Vagina (tissue), 2 donors: ENCODE measurements around the gene MSI2. TPM values are rescaled to one million over a fixed set of nuclear protein-coding genes. Genes with fewer than 3 reads are reported as not detected.

ENCODE experiments used
- DNase-seq, 2 donors: peaks; one replicate each; pipeline ENCODE4 v3.0.0-alpha.2; 2017; ENCODE audit errors: extremely low spot score in 2 of 2
- H3K27ac ChIP-seq: fragments of 200-600 bp; sonication (generic); one replicate; pipeline ENCODE4 v1.5.1; 2019
- H3K27me3 ChIP-seq: fragments of 200-600 bp; sonication (generic); one replicate; pipeline ENCODE4 v1.5.1; 2019
- H3K36me3 ChIP-seq, 2 donors: fragments of 200-600 bp; sonication (generic); one replicate each; pipeline ENCODE4 v1.5.1; 2017 to 2019
- H3K4me1 ChIP-seq: fragments of 200-600 bp; sonication (generic); one replicate; pipeline ENCODE4 v1.5.1; 2019
- H3K4me3 ChIP-seq, 2 donors: fragments of 200-600 bp; sonication (generic); 1 replicate in 1 of 2; 2 replicates in 1 of 2; pipeline ENCODE4 v1.5.1; 2016 to 2019
- H3K9me3 ChIP-seq: fragments of 200-600 bp; sonication (generic); one replicate; pipeline ENCODE4 v1.5.1; 2019
- POLR2A ChIP-seq, 2 donors: fragments of 450-650 bp; IDR thresholded peaks; one replicate each; pipeline ENCODE4 v1.6.1; 2017; ENCODE audit warnings: antibody characterized with exemption in 2 of 2, mild to moderate bottlenecking in 2 of 2, moderate library complexity in 2 of 2
- POLR2AphosphoS5 ChIP-seq, 2 donors: sonication (generic); formaldehyde crosslinking; IDR thresholded peaks; one replicate each; pipeline ENCODE4 v1.9.0; 2017; ENCODE audit warnings: antibody characterized with exemption in 2 of 2, mild to moderate bottlenecking in 2 of 2, low read depth in 1 of 2; ENCODE audit not compliant: insufficient read depth in 1 of 2
- intact Hi-C: fragments of 100-400 bp; cut with DNase I; formaldehyde crosslinking; loops from one replicate; pipeline ENCODE4 v1.15.1; 2023
- total RNA-seq: library from RNA; depleted of rRNA; stranded (reverse); fragments of >200 nt; gene quantifications from one replicate; pipeline ENCODE4 v1.2.3, GENCODE V29; 2016
- TF ChIP-seq, protein P1 (sequence below), 3 experiments: fragments of 450-650 bp in 2 of 3; fragments of 200-600 bp in 1 of 3; sonication (generic) in 1 of 3; IDR thresholded peaks; one replicate each; pipeline ENCODE4 v1.5.1; 2017 to 2019; ENCODE audit warnings: antibody characterized with exemption in 3 of 3, mild to moderate bottlenecking in 2 of 3, moderate library complexity in 2 of 3

MSI2 gene
- total RNA-seq, 1 donor from 2014 or later: 27.3 TPM

DNA sequence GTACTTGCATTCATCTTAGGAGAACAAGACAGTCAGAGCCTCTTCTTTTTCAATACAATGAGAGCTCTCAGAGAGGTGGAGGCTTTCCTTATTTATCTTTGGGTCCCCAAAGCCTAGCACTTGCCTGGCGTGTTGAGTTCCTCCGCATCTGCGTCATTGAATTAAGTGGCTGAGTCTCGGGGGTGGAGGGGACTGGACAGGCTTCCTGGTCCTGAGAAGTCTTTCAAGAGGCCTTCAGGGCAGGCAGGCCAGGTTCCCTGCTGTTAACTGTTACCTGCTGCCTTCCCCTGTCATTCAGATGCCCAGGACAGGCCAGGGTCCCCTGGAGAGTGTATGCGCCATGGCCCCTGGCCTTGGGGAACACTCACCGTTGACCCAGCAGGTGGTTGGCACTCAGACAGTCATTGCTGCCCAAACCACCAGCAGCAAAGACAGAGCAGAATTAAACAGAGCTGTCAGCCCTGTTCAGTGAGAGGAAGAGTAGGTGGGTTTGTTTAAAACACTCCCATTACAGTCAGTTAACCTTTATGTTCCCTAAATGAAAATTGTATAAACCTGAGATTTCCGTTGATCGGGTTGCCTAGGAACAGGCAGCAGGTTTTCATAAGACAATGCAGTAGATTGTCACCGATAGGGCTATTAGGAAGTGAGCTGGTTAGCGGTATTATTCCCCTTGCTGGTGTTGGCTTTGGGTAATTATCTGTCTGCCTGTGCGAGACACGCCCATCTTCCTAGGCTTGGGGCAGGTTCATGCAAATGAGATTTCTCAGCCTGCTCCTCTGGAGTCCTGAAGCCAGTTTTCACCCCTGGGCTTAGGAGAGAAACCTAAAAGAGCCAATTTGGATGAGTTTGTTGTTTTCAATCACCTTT lies 356.1 kb downstream of the MSI2 start:
- H3K36me3 ChIP-seq: no peaks in the 10 kb centered on the region
- no peak overlapping the region for H3K4me3 ChIP-seq
- TF ChIP-seq, protein P1, sequence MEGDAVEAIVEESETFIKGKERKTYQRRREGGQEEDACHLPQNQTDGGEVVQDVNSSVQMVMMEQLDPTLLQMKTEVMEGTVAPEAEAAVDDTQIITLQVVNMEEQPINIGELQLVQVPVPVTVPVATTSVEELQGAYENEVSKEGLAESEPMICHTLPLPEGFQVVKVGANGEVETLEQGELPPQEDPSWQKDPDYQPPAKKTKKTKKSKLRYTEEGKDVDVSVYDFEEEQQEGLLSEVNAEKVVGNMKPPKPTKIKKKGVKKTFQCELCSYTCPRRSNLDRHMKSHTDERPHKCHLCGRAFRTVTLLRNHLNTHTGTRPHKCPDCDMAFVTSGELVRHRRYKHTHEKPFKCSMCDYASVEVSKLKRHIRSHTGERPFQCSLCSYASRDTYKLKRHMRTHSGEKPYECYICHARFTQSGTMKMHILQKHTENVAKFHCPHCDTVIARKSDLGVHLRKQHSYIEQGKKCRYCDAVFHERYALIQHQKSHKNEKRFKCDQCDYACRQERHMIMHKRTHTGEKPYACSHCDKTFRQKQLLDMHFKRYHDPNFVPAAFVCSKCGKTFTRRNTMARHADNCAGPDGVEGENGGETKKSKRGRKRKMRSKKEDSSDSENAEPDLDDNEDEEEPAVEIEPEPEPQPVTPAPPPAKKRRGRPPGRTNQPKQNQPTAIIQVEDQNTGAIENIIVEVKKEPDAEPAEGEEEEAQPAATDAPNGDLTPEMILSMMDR (IDR thresholded peaks at IDR 0.05): no peak
- TF ChIP-seq POLR2A (IDR thresholded peaks at IDR 0.05): no peak
- no peak for TF ChIP-seq POLR2AphosphoS5 (IDR thresholded peaks at IDR 0.05; ENCODE audit: insufficient read depth in 1 of 2, low read depth in 1 of 2)
- intact Hi-C loops: no loop called here
- H3K9me3 ChIP-seq: no peaks in the 10 kb centered on the region
- no peaks in the 10 kb centered on the region for H3K4me1 ChIP-seq
- no peak for DNase-seq
- no peaks in the 10 kb centered on the region for H3K27me3 ChIP-seq
- no peak overlapping the region for H3K27ac ChIP-seq

DNA sequence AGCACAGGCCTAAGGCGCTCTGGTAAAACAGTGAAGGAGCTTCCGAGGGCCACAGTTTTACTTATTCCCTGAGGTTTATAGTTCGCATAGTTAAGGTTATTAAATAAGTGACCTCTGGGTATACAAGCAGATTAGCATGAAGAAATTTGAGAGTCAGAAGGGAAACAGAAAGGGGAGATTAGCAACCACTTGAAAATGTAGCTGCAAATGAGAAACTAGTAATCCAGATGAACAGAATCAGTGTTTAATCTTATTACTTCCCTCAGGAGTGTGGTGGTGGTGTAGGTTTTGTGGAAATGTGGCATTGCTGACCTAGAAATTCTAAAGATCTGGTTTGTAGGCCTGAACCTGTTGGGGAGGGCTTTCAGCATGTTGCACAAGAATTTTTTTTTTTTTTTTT lies 358.4 kb downstream of the MSI2 start:
- H3K4me3 ChIP-seq: no peak overlapping the region
- no peaks in the 10 kb centered on the region for H3K27me3 ChIP-seq
- no peaks in the 10 kb centered on the region for H3K4me1 ChIP-seq
- no peak for DNase-seq
- TF ChIP-seq, protein P1 (IDR thresholded peaks at IDR 0.05): no peak
- TF ChIP-seq POLR2A (IDR thresholded peaks at IDR 0.05) (no peak), POLR2AphosphoS5 (IDR thresholded peaks at IDR 0.05; ENCODE audit: insufficient read depth in 1 of 2, low read depth in 1 of 2) (no peak)
- H3K27ac ChIP-seq: no peak overlapping the region
- no peaks in the 10 kb centered on the region for H3K9me3 ChIP-seq
- H3K36me3 ChIP-seq: no peaks in the 10 kb centered on the region
- intact Hi-C loops: no loop called here

DNA sequence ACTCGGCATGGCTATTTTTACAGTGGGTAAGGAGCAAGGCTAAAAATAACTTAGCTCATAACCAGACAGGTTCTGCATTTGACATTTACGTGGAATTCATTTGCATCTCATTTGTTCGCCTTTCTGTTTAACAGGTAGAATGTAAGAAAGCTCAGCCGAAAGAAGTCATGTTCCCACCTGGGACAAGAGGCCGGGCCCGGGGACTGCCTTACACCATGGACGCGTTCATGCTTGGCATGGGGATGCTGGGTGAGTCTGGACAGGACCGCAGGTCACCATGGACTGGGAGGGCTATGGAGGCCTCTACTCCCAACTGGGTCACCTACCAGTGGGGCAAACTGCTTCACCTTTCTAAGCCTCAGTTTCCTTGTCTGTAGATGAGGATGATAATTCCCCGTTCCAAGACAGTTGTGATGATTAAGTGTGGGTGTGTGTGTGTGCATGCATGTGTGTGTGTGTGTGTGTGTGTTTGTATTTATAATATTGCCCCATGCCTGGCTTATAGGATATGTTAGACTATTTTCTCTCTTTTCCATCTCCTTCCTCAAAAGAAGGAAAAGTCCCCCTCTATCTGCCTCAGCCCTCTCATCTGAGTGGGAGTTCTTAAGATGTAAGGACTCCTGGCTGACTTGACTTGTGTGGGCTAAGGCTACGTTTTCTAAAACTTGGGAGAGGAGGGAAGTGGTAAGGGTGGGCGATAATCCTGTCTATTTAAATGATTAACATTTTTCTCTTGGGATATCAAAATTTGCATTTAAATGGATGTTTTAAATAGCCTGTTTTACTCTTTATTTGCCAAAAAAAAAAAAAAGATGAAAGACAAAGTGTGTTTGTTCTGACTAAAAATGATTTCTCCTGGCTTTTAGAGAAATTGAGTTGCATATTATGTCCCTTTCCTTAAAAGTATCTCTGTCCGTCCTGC lies 359.8 kb downstream of the MSI2 start:
- Histone ChIP-seq H3K27me3 (no peaks in the 10 kb centered on the region), H3K36me3 (no peaks in the 10 kb centered on the region), H3K4me1 (no peaks in the 10 kb centered on the region), H3K9me3 (no peaks in the 10 kb centered on the region), H3K4me3 (no peak overlapping the region), H3K27ac (no peak overlapping the region)
- DNase-seq: no peak
- TF ChIP-seq, protein P1 (IDR thresholded peaks at IDR 0.05): no peak
- intact Hi-C loops: no loop called here

DNA sequence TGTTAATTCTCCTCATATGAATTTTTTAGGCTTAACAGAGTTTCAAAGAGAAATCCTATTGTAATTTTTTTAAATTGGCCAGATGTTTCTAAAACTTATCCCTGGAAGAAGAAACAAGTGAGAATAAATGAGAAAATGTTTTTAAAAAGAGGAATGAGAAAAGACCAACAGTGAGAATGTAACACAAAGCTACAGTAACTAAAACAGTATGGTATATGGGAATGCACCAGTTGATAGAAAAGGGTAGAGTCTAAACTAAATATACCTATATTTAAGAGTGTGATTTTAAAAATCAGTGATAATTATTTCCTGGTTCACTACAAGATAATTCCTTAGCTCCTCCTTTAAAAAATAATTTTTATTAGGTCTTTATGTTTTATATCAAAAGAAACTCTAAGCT lies 360.9 kb downstream of the MSI2 start:
- intact Hi-C loops: no loop called here
- no peaks in the 10 kb centered on the region for H3K9me3 ChIP-seq

More for the DNA sequence above, 360.9 kb downstream of the MSI2 start:
- Histone ChIP-seq H3K27ac (no peak overlapping the region), H3K4me3 (no peak overlapping the region), H3K27me3 (no peaks in the 10 kb centered on the region), H3K36me3 (no peaks in the 10 kb centered on the region), H3K4me1 (no peaks in the 10 kb centered on the region)
- no peak for DNase-seq
- no peak for TF ChIP-seq POLR2AphosphoS5 (IDR thresholded peaks at IDR 0.05; ENCODE audit: insufficient read depth in 1 of 2, low read depth in 1 of 2)
- TF ChIP-seq, protein P1 (IDR thresholded peaks at IDR 0.05): no peak
- no peak for TF ChIP-seq POLR2A (IDR thresholded peaks at IDR 0.05)
